Mammary epithelial cell (primary cell): Measurements from ENCODE around the gene RBMS2.

Experiments
- EZH2 ChIP-seq: IDR thresholded peaks from 2 replicates; pipeline ENCODE4 v1.6.1; 2012; ENCODE audit warnings: low read length, inconsistent platforms, borderline replicate concordance
- TF ChIP-seq, protein P1 (sequence below), 2 donors: IDR thresholded peaks in 1 of 2; conservative IDR thresholded peaks in 1 of 2; 2 replicates each; pipeline ENCODE4 v1.5.1; 2011 to 2012; ENCODE audit warnings: inconsistent platforms in 2 of 2, low read length in 2 of 2, mild to moderate bottlenecking in 2 of 2, control low read depth in 1 of 2, low read depth in 1 of 2; ENCODE audit not compliant: insufficient read depth in 1 of 2; ENCODE audit errors: extremely low read depth in 1 of 2

DNA sequence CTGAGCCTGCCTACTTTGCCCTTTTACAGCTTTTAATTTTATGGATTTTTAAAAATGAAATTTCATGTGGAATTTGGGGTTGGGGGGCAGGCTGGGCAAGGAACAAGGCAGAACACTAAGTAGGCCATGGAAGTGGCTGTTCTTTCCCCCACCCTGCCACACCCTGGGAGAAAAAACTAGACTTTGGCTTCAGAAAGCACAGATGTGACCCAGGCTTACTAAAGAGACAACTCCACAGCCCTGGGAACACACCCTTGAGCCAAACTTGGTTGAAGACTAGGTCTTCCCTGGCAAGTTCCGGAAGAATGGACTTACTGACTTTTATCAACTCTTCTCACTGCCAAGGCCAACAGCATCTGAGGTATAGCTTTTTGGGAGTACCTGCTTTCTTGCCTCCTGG is 68.2 kb downstream of the RBMS2 start:
- TF ChIP-seq, protein P1, sequence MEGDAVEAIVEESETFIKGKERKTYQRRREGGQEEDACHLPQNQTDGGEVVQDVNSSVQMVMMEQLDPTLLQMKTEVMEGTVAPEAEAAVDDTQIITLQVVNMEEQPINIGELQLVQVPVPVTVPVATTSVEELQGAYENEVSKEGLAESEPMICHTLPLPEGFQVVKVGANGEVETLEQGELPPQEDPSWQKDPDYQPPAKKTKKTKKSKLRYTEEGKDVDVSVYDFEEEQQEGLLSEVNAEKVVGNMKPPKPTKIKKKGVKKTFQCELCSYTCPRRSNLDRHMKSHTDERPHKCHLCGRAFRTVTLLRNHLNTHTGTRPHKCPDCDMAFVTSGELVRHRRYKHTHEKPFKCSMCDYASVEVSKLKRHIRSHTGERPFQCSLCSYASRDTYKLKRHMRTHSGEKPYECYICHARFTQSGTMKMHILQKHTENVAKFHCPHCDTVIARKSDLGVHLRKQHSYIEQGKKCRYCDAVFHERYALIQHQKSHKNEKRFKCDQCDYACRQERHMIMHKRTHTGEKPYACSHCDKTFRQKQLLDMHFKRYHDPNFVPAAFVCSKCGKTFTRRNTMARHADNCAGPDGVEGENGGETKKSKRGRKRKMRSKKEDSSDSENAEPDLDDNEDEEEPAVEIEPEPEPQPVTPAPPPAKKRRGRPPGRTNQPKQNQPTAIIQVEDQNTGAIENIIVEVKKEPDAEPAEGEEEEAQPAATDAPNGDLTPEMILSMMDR (conservative IDR thresholded peaks at IDR 0.05 in 1 of 2, IDR thresholded peaks at IDR 0.05 in 1 of 2; ENCODE audit: extremely low read depth in 1 of 2, insufficient read depth in 1 of 2, low read depth in 1 of 2, low read length in 2 of 2) = no peak
- no peak for TF ChIP-seq EZH2
